Left lung (tissue), 10 donors: ENCODE data around the gene PCDHA9. TPM values are rescaled to one million over a fixed set of nuclear protein-coding genes. Genes with fewer than 3 reads are reported as not detected.

Experiments used
- ATAC-seq: fragments of 200-7000 bp; cut with Tn5 transposase; one replicate; pipeline ENCODE4 v1.9.1; 2020; ENCODE audit warnings: moderate library complexity
- DNase-seq, 4 donors: peaks; one replicate each; pipeline ENCODE4 v3.0.0-alpha.2; 2013 to 2020
- H3K27ac ChIP-seq, 2 donors: fragments of 200-600 bp; sonication (generic) in 1 of 2; one replicate each; pipeline versions ENCODE4 v1.5.0 to v1.8.0; 2020 to 2021
- H3K27me3 ChIP-seq, 2 donors: fragments of 200-600 bp; sonication (generic) in 1 of 2; one replicate each; pipeline versions ENCODE4 v1.5.0 to v1.8.0; 2020 to 2021
- H3K36me3 ChIP-seq, 2 donors: fragments of 200-600 bp; sonication (generic) in 1 of 2; one replicate each; pipeline versions ENCODE4 v1.5.0 to v1.8.0; 2020 to 2021
- H3K4me1 ChIP-seq, 2 donors: fragments of 200-600 bp; one replicate each; pipeline ENCODE4 v1.8.0; 2021
- H3K4me3 ChIP-seq, 2 donors: fragments of 200-600 bp; sonication (generic) in 1 of 2; one replicate each; pipeline versions ENCODE4 v1.5.0 to v1.8.0; 2020 to 2021; ENCODE audit warnings: mild to moderate bottlenecking in 1 of 2
- H3K9me3 ChIP-seq, 2 donors: fragments of 200-600 bp; sonication (generic) in 1 of 2; one replicate each; pipeline versions ENCODE4 v1.5.0 to v1.8.0; 2020 to 2021
- CTCF ChIP-seq, 2 donors: fragments of 200-600 bp; sonication (generic) in 1 of 2; IDR thresholded peaks; one replicate each; pipeline versions ENCODE4 v1.5.0 to v1.8.0; 2021; ENCODE audit warnings: antibody characterized with exemption in 2 of 2
- intact Hi-C, 2 donors: fragments of 100-400 bp; cut with DNase I; formaldehyde crosslinking; loops; one replicate each; pipeline versions ENCODE4 v1.11.2 to v1.14.2; 2022
- polyA plus RNA-seq, 6 donors: library from polyadenylated mRNA; unstranded; fragments of 120-200 nt; gene quantifications; one replicate each; pipeline ENCODE4 v1.2.1, GENCODE V29; 2013; ENCODE audit not compliant: insufficient read length in 6 of 6
- total RNA-seq, 2 donors: library from RNA; stranded (reverse); fragmentation: NEBNext Ultra II Directional; extraction: Animal tissue kit (Norgen Biotek cat#: 25700); gene quantifications; one replicate each; pipeline ENCODE4 v1.2.1, GENCODE V29; 2021
- donor health status: DM: no; HTN: yes; CAD: no.
- donor health status: DM: no; HTN: no; CAD: no.

Gene PCDHA9
- total and polyA plus RNA-seq, 8 donors: 0.03 to 0.20 (median 0.06) TPM; not detected in 1

GRCh38 chr5:140868721-140869554, 20.8 kb downstream of the PCDHA9 start, which contains the start of gene PCDHA11:
PCDHA11 (plus strand) TSS chr5:140868957; CDS start chr5:140869104, 147 bp downstream.
- DNase-seq (peak in 1 of 4 donors; percentile 18), ATAC-seq (peak; percentile 88)
- peaks cover 0 to 70% of the 10 kb centered on the region in 2 donors for H3K27me3 ChIP-seq
- peak within 1 kb of the TSS in 1 of 2 donors; percentile 25 for H3K4me3 ChIP-seq
- H3K9me3 ChIP-seq: peaks cover 0 to 30% of the 10 kb centered on the region in 2 donors
- no peak within 1 kb of the TSS for H3K27ac ChIP-seq
- H3K36me3 ChIP-seq: no peaks in the 10 kb centered on the region
- intact Hi-C loops: no loop called here
- H3K4me1 ChIP-seq: no peaks in the 10 kb centered on the region
- TF ChIP-seq CTCF (IDR thresholded peaks at IDR 0.05): no peak

GRCh38 chr5:140869555-140869886, 21.3 kb downstream of the PCDHA9 start:
- Histone ChIP-seq H3K9me3 (peaks cover 0 to 30% of the 10 kb centered on the region in 2 donors), H3K27me3 (peaks cover 4 to 75% of the 10 kb centered on the region in 2 donors), H3K27ac (no peak overlapping the region), H3K36me3 (no peaks in the 10 kb centered on the region), H3K4me1 (no peaks in the 10 kb centered on the region), H3K4me3 (peak overlapping the region in 1 of 2 donors; percentile 25)
- no peak for TF ChIP-seq CTCF (IDR thresholded peaks at IDR 0.05)
- no peak for DNase-seq
- peak; percentile 69 for ATAC-seq
- intact Hi-C loops: no loop called here

GRCh38 chr5:140870221-140871201, 22.3 kb downstream of the PCDHA9 start:
- intact Hi-C loops: no loop called here
- H3K27ac ChIP-seq: no peak overlapping the region

More at GRCh38 chr5:140870221-140871201, 22.3 kb downstream of the PCDHA9 start:
- ATAC-seq (no peak), DNase-seq (peak in 1 of 4 donors; percentile 77)
- no peak overlapping the region for H3K4me3 ChIP-seq
- H3K27me3 ChIP-seq: peaks cover 12 to 85% of the 10 kb centered on the region in 2 donors
- H3K9me3 ChIP-seq: peaks cover 0 to 35% of the 10 kb centered on the region in 2 donors
- TF ChIP-seq CTCF (IDR thresholded peaks at IDR 0.05): no peak
- H3K4me1 ChIP-seq: no peaks in the 10 kb centered on the region
- H3K36me3 ChIP-seq: no peaks in the 10 kb centered on the region
